OCI-LY1 (cell line): ENCODE data around the gene SLC7A7.
A peak's percentile ranks its signal among the peaks of the same experiment; 100 is the strongest.
"Not testable (repeated sequence)": the region's sequence is repeated elsewhere in the genome, so short reads cannot be mapped to it uniquely, and the experiment has no call there.

ENCODE experiments used
- H2AFZ ChIP-seq: fragments of 200-600 bp; sonication (generic), shearing (Covaris generic); 2 replicates; pipeline ENCODE4 v1.6.0; 2014; ENCODE audit warnings: antibody characterized with exemption, mild to moderate bottlenecking, low read length
- H3F3A ChIP-seq: fragments of 200-600 bp; sonication (generic), shearing (Covaris generic); 2 replicates; pipeline ENCODE4 v1.6.0; 2014; ENCODE audit warnings: mild to moderate bottlenecking, antibody characterized with exemption, low read length, moderate library complexity; ENCODE audit not compliant: insufficient read depth
- H3K27ac ChIP-seq: fragments of 200-600 bp; sonication (generic); 2 replicates; pipeline ENCODE4 v1.5.1; 2014; ENCODE audit warnings: low read length, mixed run types, mild to moderate bottlenecking, low read depth; ENCODE audit not compliant: poor library complexity, severe bottlenecking
- H3K27me3 ChIP-seq: fragments of 200-600 bp; sonication (generic); 2 replicates; pipeline ENCODE4 v1.6.0; 2014; ENCODE audit warnings: antibody characterized with exemption, mild to moderate bottlenecking, low read length, moderate library complexity; ENCODE audit not compliant: insufficient read depth
- H3K36me3 ChIP-seq: fragments of 200-600 bp; sonication (generic); 2 replicates; pipeline ENCODE4 v1.6.1; 2014; ENCODE audit warnings: mild to moderate bottlenecking, antibody characterized with exemption, low read length, moderate library complexity, mixed read lengths; ENCODE audit not compliant: insufficient read depth
- H3K4me1 ChIP-seq: fragments of 200-600 bp; sonication (generic); 2 replicates; pipeline ENCODE4 v1.5.1; 2014; ENCODE audit warnings: mild to moderate bottlenecking, low read length, moderate library complexity; ENCODE audit not compliant: insufficient read depth, severe bottlenecking
- H3K4me2 ChIP-seq: fragments of 200-600 bp; sonication (generic), shearing (Covaris generic); 2 replicates; pipeline ENCODE4 v1.6.1; 2014; ENCODE audit warnings: low read length
- H3K4me3 ChIP-seq: fragments of 200-600 bp; sonication (generic); 2 replicates; pipeline ENCODE4 v1.5.1; 2014; ENCODE audit warnings: low read length, low read depth, mild to moderate bottlenecking, mixed read lengths; ENCODE audit not compliant: poor library complexity, severe bottlenecking
- H3K79me2 ChIP-seq: fragments of 200-600 bp; shearing (Covaris generic); 2 replicates; pipeline ENCODE4 v1.6.1; 2016; ENCODE audit warnings: mixed run types, low read length, mixed read lengths; ENCODE audit not compliant: insufficient read depth
- H3K9ac ChIP-seq: fragments of 200-600 bp; sonication (generic), shearing (Covaris generic); 2 replicates; pipeline ENCODE4 v1.6.1; 2014; ENCODE audit warnings: mild to moderate bottlenecking, low read length, mixed read lengths
- H3K9me2 ChIP-seq: fragments of 200-600 bp; sonication (generic), shearing (Covaris generic); 2 replicates; pipeline ENCODE4 v1.6.1; 2014; ENCODE audit warnings: low read depth, mild to moderate bottlenecking, low read length, mixed read lengths
- H3K9me3 ChIP-seq: fragments of 200-600 bp; shearing (Covaris generic); 2 replicates; pipeline ENCODE4 v1.6.1; 2014; ENCODE audit warnings: low read length, mixed read lengths
- H4K20me1 ChIP-seq: fragments of 200-600 bp; sonication (generic), shearing (Covaris generic); 2 replicates; pipeline ENCODE4 v1.6.0; 2016; ENCODE audit warnings: mild to moderate bottlenecking, low read length; ENCODE audit not compliant: insufficient read depth
- CTCF ChIP-seq: fragments of 200-600 bp; sonication (generic), shearing (Covaris generic); IDR thresholded peaks from 2 replicates; pipeline ENCODE4 v1.5.1; 2017; ENCODE audit warnings: mild to moderate bottlenecking, antibody characterized with exemption, low read length, moderate library complexity, mixed read lengths
- EZH2 ChIP-seq: fragments of 200-600 bp; sonication (generic), shearing (Covaris generic); IDR thresholded peaks from 2 replicates; pipeline ENCODE4 v1.8.0; 2017; ENCODE audit warnings: borderline replicate concordance, mixed run types, mild to moderate bottlenecking, antibody characterized with exemption, low read length, moderate library complexity, mixed read lengths

SLC7A7 gene

GRCh38 chr14:22814941-22815713, at the start of gene SLC7A7:
SLC7A7 (minus strand) TSS chr14:22815435; CDS start chr14:22813398, 2,037 bp downstream.
- Histone ChIP-seq H3K4me3 (peak within 1 kb of the TSS; percentile 37), H3K4me2 (peak within 1 kb of the TSS; percentile 66), H3K9me3 (no peaks in the 10 kb centered on the region), H3F3A (no peaks in the 10 kb centered on the region), H4K20me1 (no peaks in the 10 kb centered on the region), H3K9me2 (no peaks in the 10 kb centered on the region), H3K27ac (peak within 1 kb of the TSS; percentile 46), H3K36me3 (no peaks in the 10 kb centered on the region), H3K79me2 (no peaks in the 10 kb centered on the region), H3K9ac (peak within 1 kb of the TSS; percentile 45; the same call in 1 of the 2 replicates), H2AFZ (peak within 1 kb of the TSS; percentile 80; the same call in 1 of the 2 replicates), H3K4me1 (peaks cover 56% of the 10 kb centered on the region), H3K27me3 (no peaks in the 10 kb centered on the region)
- TF ChIP-seq EZH2 (no peak), CTCF (no peak)

DNA sequence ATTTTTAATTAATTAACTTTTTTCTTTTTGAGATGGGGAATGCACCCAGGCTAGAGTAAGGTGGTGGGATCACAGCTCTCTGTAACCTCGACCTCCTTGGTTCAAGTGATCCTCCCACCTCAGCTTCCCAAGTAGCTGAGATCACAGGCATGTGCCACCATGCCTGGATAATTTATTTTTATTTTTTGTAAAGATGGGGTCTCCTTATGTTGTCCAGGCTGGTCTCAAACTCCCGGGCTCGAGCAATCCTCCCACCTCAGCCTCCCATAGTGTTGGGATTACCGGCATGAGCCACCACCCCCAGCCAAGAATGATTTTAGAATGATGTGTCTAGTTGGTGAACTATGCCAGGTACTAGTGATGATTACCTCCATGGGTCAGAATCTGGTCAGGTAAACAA, 49.7 kb upstream of the SLC7A7 start:
- TF ChIP-seq EZH2 (no peak), CTCF (no peak)
- Histone ChIP-seq H3K27ac (no peak overlapping the region), H3K27me3 (no peaks in the 10 kb centered on the region), H3K9me2 (no peaks in the 10 kb centered on the region), H3K36me3 (no peaks in the 10 kb centered on the region; the same call in 1 of the 2 replicates), H3K9ac (no peak overlapping the region), H3K4me2 (no peak overlapping the region), H3K4me3 (no peak overlapping the region), H3K4me1 (peaks cover 2% of the 10 kb centered on the region), H3K9me3 (peaks cover 6% of the 10 kb centered on the region), H3F3A (no peaks in the 10 kb centered on the region), H3K79me2 (no peaks in the 10 kb centered on the region), H2AFZ (no peak overlapping the region), H4K20me1 (no peaks in the 10 kb centered on the region)

- Histone ChIP-seq H3K79me2 (no peaks in the 10 kb centered on the region), H3K27ac (no peak overlapping the region), H3K4me1 (no peaks in the 10 kb centered on the region), H3K4me2 (no peak overlapping the region), H3K4me3 (no peak overlapping the region), H3K9me3 (peaks cover 8% of the 10 kb centered on the region), H3K9me2 (no peaks in the 10 kb centered on the region), H3K27me3 (no peaks in the 10 kb centered on the region), H3F3A (no peaks in the 10 kb centered on the region), H3K9ac (no peak overlapping the region), H4K20me1 (no peaks in the 10 kb centered on the region), H2AFZ (no peak overlapping the region), H3K36me3 (no peaks in the 10 kb centered on the region; the same call in 1 of the 2 replicates)
- no peak for TF ChIP-seq CTCF
- no peak for TF ChIP-seq EZH2
Measured at GRCh38 chr14:22861651-22862050, 46.4 kb upstream of the SLC7A7 start.

DNA sequence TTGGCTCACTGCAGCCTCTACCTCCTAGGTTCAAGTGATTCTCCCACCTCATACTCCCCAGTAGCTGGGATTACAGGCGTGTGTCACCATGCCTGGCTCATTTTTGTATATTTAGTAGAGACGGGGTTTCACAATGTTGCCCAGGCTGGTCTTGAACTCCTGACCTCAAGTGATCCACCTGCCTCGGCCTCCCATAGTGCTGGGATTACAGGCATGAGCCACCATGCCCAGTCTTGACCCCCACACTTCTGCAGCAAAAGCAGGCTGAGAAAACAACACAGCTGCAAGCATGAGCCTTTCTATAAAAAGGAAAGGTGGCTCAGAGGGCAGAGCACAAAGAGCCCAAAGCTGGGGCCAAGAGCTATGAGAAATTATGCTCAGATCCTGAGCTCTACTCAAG, 45.1 kb upstream of the SLC7A7 start:
- not testable (repeated sequence) for H3F3A ChIP-seq, H3K36me3 ChIP-seq, H2AFZ ChIP-seq, H4K20me1 ChIP-seq, H3K79me2 ChIP-seq, H3K9me3 ChIP-seq, H3K9me2 ChIP-seq, H3K27me3 ChIP-seq, H3K4me2 ChIP-seq, H3K27ac ChIP-seq, H3K9ac ChIP-seq, H3K4me1 ChIP-seq, H3K4me3 ChIP-seq
